Left renal pelvis (tissue), 4 donors: ENCODE results near the gene PKDREJ. TPM values are rescaled to one million over a fixed set of nuclear protein-coding genes. Genes with fewer than 3 reads are reported as not detected.

Experiments used
- DNase-seq, 4 donors: peaks; one replicate each; pipeline ENCODE4 v3.0.0-alpha.2; 2013; ENCODE audit warnings: low read depth in 4 of 4, low spot score in 3 of 4
- polyA plus RNA-seq, 4 donors: library from polyadenylated mRNA; unstranded; fragments of 120-200 nt; gene quantifications; one replicate each; pipeline ENCODE4 v1.2.1, GENCODE V29; 2013; ENCODE audit not compliant: insufficient read length in 4 of 4

The PKDREJ gene
- polyA plus RNA-seq, 4 donors: 0.20 to 0.52 (median 0.35) TPM

DNA sequence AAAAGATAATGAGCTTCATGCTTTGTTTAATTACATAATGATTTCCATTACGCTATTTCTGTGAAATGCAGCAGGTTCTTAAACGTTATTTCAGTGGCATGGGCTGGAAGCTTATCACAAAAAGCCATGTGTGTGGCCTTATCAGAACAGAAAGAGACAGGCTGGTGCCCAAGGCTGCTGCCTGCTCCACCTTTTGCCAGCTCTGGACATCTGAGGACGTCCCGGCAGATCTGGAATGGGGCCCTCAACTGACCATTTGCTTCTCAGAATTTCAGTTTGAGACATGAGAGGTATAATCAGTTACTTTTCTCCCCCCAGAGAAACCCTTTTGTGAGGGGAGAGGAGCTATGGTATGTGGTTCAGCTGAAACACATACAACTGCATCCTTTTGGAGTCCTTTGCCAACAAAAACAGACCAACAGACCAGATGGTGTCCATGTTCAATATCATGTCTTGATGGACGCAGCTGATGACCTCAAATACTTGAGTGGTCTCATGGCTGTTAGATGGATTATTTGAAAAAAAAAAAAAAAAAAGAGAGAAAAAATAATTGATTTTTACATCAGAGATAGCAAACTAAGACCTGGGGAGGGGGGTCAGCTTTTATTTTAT, 21.6 kb downstream of the PKDREJ start:
- DNase-seq: no peak

DNA sequence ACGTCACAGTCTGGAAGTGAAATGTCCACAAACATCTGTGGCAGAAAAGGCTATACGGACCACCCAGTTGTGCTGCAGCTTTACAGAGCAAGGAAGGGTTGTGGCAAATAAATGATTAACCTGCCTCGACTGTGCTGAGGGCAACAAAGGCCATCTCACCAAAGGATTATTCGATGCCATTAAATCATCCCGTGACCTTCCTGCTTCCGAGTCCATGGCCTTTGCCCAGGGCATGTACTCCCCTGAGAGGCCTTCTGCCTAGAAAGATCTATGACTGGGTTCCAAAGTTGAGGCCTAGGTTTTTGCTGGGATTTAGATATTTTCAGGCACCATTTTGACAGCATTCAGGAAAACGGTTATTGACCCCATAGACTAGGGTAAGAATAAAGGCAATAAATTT, 22.2 kb downstream of the PKDREJ start:
- DNase-seq: no peak

DNA sequence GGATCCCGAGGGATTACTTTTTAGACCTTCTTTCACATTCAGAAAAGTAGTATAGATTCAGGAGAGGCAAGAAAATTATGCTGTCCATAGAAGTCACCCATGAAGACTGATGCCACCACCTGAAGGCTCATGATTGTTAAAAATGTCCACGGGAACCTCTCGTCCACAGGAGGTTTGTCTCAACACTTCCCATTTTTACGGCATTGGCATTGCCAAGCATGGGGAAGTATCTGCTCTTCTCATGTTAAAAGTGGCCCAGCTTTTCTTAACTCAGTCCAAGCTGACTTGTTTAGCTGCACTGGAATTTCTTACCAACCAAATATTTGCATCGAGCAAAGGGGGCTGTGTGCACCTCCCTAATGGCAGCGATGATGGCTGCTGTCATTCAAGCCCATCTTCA, 22.6 kb downstream of the PKDREJ start:
- no peak for DNase-seq

DNA sequence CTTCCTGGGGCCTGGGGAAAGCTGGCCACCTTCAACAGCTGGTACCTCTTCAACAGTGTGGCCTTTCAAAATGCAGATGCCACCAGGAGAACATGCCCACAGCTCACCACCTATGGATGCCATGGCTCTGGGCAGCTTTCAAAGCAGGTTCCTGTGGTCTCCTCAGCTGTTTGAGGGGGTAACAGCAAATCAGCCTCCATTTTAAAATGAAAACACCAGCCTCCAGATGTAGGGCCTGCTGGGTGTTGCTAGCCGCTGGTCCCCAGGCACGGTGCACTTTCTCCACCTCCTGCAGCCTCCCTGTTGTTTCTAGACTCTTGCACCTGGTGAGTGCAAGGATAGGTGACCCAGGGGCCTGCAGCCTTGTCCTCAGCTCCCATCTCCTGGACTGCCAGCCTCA, 23.1 kb downstream of the PKDREJ start:
- DNase-seq: no peak

DNA sequence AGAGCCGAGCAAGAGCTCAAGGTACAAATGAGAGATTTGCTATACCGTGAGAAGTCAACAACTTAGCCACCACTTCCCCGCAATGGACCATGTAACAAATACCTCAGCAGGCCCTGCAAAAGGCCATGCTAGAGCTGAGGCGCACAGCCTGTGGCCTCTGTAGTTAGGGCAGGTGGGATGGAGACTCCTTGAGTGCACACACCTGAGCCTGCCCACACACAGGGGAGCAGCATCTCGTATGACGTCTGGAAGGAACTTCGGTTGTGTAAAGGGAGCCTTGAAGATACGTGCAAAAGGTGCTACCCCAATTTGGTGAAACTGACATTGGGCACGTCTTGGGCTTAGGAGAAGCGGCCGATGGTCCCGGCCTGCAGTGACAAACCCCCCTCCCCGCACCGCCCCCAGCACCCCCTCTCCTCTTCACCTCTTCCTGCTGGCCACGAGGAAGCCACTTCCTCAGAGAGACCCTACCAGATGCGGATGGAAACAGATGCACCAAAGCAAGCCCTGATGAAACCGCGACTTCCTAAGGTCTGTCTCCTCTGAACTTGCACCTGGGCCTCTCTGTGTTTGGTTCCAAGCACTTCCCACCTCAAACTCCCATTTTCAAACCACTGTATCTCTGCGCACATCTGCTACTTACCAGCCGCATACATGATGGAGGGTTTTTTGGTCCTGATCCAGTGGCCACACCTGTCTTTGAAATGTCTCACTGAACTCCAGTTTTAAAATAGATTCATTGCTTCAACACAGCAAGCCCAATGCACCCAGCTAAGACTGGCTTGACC, 23.7 kb downstream of the PKDREJ start:
- DNase-seq: no peak

DNA sequence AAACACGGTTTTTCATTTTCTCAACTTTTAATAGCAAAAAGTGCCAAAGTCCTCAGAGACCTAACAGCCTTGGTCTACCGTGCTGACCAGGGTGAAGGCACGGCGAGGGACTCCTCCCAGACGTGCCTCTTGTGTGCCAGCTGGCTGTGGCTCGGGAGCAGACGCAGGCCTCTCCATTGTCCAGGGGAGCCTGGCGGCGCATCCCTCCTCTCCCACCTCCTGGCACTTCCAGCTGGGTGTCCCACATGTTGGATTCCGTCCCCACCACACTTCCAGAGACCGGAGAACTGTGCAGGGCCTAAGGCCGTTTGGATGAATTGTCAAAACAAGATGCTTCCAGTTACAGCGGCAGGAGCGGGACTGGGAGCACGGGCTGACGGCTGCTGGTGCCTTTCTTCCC, 24.6 kb downstream of the PKDREJ start:
- DNase-seq: no peak

DNA sequence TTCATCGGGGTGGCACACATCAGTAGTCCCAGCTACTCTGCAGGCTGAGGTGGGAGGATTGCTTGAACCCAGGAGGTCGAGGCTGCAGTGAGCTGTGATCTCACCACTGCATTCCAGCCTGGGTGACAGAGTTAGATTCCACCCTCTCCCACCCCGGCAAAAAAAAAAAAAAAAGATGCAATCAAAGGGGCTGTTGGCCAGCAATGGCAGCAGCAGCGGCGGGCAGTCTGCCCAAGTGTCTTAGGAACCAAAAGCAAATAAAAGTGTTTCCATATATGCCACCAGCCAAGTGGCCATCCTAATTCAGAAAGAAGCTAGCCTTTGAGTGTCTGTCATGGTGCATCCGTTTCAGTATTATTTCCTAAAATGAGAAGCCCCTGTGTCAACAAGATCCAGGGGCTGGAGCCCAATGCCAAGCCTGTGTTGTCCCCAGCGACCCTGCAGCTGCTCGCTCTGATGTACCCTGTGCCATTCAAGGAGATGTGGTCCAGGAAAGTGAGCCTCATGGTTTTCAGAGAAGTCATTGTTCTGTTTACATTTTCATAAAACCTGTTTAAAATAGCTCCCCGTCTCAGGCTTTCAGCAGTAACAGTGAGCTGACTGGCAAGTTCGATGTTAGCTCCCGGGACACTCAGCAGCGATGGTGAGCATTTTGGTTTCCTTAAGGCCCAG, 25.6 kb downstream of the PKDREJ start:
- DNase-seq: no peak

DNA sequence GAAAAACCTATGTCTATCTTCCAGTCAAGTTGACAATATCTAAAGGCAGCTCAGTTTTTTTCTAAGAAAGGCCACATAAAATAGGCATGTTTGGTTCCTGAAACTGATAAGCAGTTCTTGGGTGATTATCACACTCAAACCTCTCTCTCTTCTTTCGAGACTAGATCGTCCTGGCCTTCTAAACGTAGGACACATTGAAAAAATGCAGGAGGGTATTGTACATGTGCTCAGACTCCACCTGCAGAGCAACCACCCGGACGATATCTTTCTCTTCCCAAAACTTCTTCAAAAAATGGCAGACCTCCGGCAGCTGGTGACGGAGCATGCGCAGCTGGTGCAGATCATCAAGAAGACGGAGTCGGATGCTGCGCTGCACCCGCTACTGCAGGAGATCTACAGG, 28.2 kb downstream of the PKDREJ start:
- no peak for DNase-seq

DNA sequence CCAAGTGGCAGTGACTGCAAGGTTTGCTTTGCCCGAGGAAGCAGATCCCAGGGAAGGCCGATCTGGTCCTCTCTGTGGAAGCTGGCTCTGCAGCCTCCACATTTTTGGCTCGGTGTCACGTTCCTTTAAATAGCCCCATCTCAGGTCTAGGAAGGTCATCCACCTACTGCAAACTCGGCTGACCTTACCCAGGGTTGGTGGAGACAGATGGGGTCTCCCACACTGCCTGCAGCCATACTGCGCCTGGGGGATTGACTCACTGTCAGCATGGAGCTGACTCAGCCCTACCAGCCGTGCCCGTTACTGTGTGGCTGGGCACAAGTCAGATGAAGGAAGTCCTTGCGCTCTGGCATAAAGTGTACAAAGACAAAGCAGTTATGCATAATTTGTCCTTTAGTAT, 29.9 kb downstream of the PKDREJ start:
- no peak for DNase-seq

DNA sequence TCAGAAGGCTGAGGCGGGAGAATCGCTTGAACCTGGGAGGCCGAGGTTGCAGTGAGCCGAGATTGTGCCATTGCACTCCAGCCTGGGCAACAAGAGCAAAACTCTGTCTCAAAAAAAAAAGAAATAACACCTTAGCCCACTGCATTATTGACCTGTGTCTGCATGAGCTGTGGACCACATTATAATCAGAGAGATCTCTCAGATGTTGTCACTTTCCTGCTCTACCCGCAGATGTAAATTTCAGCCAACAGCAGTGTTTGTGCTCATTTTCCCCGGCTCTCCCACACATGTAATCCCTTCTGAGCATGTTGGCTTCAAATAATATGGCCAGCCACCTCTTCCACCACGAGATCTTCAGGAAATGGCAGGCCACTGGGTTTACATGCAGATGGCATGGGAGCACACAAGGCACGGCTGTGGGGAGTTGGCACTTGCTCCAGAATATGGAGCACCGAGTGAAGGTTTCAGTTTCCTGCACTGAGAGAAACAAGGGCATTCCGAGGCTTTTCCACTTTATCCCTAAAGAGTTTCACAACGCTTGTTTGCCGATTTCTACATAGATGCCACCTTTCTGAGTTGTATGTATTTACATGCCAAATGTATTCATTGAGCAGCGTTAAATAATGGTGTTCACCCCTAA, 32.8 kb downstream of the PKDREJ start:
- no peak for DNase-seq

DNA sequence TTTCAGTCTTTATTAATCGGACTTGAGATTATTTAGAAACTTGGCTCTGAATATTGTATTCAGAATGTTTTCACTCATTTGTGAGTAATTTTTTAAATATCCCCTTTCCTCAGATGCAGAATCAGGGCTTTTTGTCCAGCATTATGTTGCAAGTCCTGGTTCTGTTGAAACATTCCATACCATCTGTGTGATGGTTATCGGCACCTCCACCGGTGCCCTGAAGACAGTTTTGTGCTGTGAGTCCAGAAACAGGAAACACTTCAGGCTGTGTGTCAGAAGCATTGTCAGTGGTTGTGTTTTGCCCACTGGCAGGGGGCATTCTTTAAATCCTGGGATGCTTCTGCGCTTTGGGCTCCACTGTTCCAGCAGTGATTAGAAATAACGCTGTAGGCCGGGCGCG, 33.4 kb downstream of the PKDREJ start:
- DNase-seq: no peak

DNA sequence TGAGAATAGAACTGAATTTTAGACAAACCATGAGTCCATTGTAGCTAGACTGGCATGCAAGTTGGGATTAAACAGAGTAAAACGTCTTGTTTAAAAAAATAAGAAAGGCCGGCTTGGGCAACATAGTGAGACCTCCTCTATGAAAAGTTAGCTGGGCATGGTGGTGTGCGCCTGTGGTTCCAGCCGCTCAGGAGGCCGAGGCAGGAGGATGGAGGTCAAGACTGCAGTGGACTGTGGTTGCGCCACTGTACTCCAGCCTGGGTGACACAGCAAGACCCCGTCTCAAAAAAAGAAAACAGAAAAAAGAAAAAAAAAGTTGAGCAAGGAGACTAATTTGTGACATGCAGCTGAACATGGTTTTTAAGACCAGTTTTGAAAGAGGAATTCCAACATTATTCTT, 36.6 kb downstream of the PKDREJ start:
- no peak for DNase-seq

DNA sequence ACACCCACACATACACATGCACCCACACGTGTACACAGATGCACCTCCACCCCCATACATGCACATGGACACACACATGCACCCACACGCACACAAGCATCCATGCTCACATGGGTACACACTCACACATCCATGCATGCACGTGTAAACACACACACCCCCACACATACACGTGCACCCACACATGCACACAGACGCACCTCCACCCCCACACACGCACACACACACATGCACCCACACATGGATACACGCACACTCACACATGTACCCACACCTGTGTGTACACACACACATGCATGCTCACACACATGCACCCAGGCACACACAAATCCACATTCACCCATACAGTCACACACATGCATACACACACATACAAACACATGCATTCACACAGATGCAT, 37.5 kb downstream of the PKDREJ start:
- DNase-seq: no peak

DNA sequence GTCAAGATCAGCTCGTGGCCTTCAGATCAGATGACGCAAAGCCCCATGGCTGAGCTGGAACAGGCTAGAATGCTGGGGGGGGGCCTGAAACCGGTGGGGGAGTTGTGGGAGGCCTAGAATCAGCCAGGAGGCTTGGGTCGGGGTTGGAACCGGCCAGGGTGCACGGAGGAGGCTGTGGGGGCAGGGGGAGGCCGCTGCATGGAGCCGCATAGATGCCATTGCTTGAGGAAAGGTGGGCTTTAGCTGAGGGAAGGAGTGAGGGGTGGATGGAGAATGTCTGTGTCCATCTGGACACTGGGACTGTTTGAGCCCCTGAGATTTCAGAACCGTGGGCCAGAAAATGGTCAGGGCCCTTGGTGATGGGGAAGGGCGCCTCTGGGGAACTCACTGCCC, 38.2 kb downstream of the PKDREJ start:
- no peak for DNase-seq

DNA sequence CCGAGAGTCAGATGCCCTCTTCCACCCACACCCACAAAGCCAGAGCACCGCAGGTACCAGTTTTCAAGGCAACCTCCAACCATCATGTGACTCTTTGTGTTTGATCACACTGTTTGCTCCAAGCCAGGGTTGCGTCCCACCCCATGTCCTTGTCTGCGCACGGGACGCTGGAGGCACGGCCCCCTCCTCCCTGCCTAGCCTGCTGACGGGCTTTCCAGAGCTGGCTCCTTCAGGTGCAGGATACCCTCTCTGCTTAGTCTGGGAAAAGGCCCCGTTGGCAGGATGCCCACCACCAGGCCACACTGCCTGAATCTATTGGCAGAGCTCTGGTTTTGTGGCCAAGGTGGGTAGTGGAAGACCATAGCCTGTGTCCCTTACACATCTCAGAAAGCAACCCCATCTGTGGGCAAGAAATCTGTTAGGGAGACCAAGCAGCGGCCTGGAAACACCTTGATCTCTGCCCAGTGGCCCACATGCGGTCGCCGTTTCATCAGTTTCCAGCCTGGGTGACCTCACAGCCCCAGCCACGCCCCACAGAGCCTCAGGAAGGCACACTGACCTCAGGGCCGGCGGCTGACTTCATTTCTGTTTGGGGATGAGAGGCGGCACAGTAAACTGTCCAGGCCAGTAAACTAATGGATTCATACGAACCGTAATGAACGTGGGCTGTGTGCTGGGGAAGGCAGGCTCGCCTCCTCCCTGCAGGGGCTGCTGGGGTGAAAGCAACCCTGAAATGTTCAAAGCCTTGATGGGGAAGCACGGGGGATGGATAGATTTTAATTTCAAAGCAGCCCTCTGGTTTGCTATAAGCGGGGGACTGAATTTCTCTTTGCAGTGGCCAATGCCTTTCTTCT, 38.9 kb downstream of the PKDREJ start:
- DNase-seq: no peak

DNA sequence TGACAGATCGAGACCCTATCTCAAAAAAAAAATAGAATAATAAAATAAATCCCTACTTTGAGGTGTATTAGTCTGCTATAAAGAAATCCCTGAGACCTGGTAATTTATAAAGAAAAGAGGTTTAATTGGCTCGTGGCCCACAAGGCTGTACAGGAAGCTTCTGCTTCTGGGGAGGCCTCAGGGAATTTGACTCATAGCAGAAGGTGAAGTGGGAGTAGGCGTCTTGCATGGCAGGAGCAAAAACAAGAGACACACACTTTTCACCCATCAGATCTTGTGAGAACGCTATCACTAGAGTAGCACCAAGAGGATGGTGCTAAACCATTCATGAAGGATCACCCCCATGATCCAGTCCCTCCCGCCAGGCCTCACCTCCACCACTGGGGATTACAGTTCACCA, 42.2 kb downstream of the PKDREJ start:
- no peak for DNase-seq

DNA sequence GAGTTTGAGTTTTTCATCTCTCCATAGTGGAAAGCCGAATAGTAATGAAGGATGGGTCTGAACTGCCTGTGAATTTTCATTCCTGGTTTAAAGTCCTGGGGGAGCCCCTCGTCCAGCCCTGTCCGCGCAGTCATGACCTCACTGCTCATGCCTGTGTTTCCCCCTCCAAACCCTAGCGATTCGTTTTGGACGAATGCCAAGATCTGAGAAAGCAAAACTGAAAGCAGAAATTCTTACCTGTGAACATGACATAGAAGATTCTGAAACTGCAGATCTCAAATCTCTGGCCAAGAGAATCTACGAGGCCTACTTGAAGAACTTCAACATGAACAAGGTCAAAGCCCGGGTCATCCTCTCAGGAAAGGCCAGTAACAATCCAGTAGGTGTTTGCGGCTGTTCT, 43.5 kb downstream of the PKDREJ start:
- no peak for DNase-seq

DNA sequence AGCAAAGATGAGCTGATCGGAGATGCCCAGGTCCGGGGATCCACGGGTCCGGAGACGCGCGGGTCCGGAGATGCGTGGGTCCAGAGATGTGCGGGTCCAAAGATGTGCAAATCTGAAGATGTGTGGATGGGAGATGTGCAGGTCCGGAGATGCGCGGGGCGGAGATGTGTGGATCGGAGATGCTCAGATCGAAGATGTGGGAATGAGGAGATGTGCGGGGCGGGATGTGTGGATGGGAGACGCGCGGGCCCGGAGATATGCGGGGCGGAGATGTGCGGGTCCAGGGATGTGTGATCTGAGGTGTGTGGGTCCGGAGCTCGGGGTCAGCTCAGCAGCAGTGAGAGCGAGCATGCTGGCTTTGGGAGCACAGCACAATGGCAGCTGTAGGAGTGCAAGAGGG, 48.5 kb downstream of the PKDREJ start:
- no peak for DNase-seq

DNA sequence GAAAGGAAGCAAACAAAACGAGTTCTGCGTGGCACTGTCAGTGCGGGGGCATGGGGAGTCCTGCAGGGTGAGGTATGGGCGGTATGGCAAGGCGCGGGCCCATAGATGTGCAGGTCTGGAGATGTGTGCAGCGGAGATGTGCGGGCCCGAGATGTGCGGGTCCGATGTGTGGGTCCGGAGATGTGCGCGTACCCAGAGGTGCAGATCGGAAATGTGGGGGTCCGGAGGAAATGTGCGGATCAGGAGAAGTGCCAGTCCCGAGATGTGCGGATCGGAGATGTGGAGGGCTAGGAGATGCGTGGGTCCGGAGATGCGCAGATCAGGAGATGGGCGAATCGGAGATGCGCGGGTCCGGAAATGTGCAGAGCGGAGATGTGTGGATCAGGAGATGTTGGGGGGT, 49.0 kb downstream of the PKDREJ start:
- no peak for DNase-seq

DNA sequence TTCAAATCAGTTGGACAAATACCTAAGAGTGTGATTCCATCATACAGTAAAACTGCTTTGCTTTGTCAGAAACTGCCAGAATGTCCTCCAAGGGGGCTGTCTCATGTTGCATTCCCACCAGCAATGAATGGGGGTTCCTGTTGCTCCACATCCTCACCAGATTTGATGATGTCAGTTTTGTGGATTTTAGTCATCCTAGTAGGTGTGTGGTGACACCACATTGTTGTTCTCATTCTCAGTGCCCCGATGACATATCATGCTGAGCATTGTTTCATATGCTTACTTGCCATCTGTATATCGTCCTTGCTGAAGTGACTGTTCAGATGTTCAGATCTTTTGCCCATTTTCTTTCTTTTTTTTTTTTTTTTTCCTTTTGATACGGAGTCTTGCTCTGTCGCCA, 50.1 kb downstream of the PKDREJ start:
- no peak for DNase-seq

DNA sequence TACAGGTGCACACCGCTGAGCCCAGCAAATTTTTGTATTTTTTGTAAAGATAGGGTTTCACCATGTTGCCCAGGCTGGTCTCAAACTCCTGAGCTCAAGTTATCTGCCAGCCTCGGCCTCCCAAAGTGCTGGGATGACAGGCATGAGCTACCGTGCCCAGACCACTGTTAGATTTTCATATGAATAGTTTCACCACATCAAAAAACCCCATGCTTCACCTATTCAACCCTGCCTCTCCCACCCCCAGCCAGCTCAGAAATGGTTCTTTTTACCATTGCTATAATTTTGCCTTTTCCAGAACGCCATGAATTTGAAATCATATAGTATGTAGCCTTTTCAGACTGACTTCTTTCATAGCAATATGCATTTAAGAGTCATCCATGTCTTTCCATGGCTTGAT, 50.9 kb downstream of the PKDREJ start:
- no peak for DNase-seq
